Upper lobe of left lung (tissue), 6 donors: ENCODE results near the gene PNMA8A. TPM values are rescaled to one million over a fixed set of nuclear protein-coding genes. Genes with fewer than 3 reads are reported as not detected.
A peak's percentile ranks its signal among the peaks of the same experiment; 100 is the strongest.

Experiments used
- ATAC-seq, 2 donors: fragments of 200-7000 bp; cut with Tn5 transposase; one replicate each; pipeline ENCODE4 v1.9.1; 2022; ENCODE audit warnings: mild to moderate bottlenecking in 2 of 2, moderate library complexity in 2 of 2; ENCODE audit not compliant: low FRiP score in 2 of 2
- DNase-seq, 2 donors: peaks; one replicate each; pipeline ENCODE4 v3.0.0-alpha.2; 2019 to 2020
- H3K27ac ChIP-seq, 4 donors: fragments of 200-600 bp; sonication (generic); one replicate each; pipeline ENCODE4 v1.5.1; 2016 to 2019
- H3K27me3 ChIP-seq, 4 donors: fragments of 200-600 bp; sonication (generic); one replicate each; pipeline ENCODE4 v1.5.1; 2017 to 2019
- H3K36me3 ChIP-seq, 4 donors: fragments of 200-600 bp; sonication (generic); one replicate each; pipeline ENCODE4 v1.5.1; 2016 to 2019
- H3K4me1 ChIP-seq, 4 donors: fragments of 200-600 bp; sonication (generic); one replicate each; pipeline ENCODE4 v1.5.1; 2018 to 2019
- H3K4me3 ChIP-seq, 4 donors: fragments of 200-600 bp; sonication (generic); one replicate each; pipeline ENCODE4 v1.5.1; 2017 to 2019; ENCODE audit warnings: mild to moderate bottlenecking in 2 of 4, moderate library complexity in 1 of 4
- H3K9me3 ChIP-seq, 4 donors: fragments of 200-600 bp; sonication (generic); one replicate each; pipeline ENCODE4 v1.5.1; 2018 to 2019
- CTCF ChIP-seq, 6 experiments: fragments of 450-650 bp in 4 of 6; fragments of 200-600 bp in 2 of 6; sonication (generic) in 2 of 6; IDR thresholded peaks; one replicate each; pipeline ENCODE4 v1.5.1; 2016 to 2019; ENCODE audit warnings: antibody characterized with exemption in 6 of 6
- EP300 ChIP-seq, 4 donors: sonication (generic); formaldehyde crosslinking; IDR thresholded peaks; one replicate each; pipeline ENCODE4 v1.5.1; 2017; ENCODE audit warnings: antibody characterized with exemption in 4 of 4, control low read depth in 2 of 4
- POLR2A ChIP-seq, 4 donors: fragments of 450-650 bp; IDR thresholded peaks; one replicate each; pipeline ENCODE4 v1.5.1; 2016 to 2017; ENCODE audit warnings: antibody characterized with exemption in 4 of 4, mild to moderate bottlenecking in 2 of 4
- POLR2AphosphoS5 ChIP-seq, 2 donors: sonication (generic); formaldehyde crosslinking; IDR thresholded peaks; one replicate each; pipeline ENCODE4 v1.5.1; 2017; ENCODE audit warnings: antibody characterized with exemption in 2 of 2
- WGBS, 2 donors: methylation state at CpG; one replicate each; pipeline ENCODE4 v1.1.5; 2017 to 2018; 5-methylcytosine and 5-hydroxymethylcytosine counted together
- total RNA-seq, 6 donors: library from RNA; depleted of rRNA in 4 of 6; stranded (reverse); fragments of >200 nt in 4 of 6; gene quantifications; one replicate each; pipeline versions ENCODE4 v1.1.0 to v1.2.1, GENCODE V29; 2016 to 2021
- donor health status: DM: no; HTN: no; CAD: no; lungs with moderate emphysema.
- donor health status: DM: no; HTN: yes; CAD: no; lungs with severe emphysema.

The PNMA8A gene
- total RNA-seq, 6 donors from 2014 or later, result 0.61 to 4.8 (median 2.2) TPM

GRCh38 chr19:46426035-46426505, 45.3 kb downstream of the PNMA8A start:
- Histone ChIP-seq H3K36me3 (no peaks in the 10 kb centered on the region), H3K4me1 (peaks cover 0 to 22% (median 11%) of the 10 kb centered on the region in 4 donors), H3K9me3 (no peaks in the 10 kb centered on the region), H3K4me3 (peak overlapping the region in 3 of 4 donors; percentile 45 to 54 (median 50)), H3K27me3 (peaks cover 0 to 3% (median 0%) of the 10 kb centered on the region in 4 donors), H3K27ac (peak overlapping the region in 2 of 4 donors; percentile 18 to 55)
- TF ChIP-seq POLR2AphosphoS5 (IDR thresholded peaks at IDR 0.05) (no peak), EP300 (IDR thresholded peaks at IDR 0.05) (no peak), CTCF (IDR thresholded peaks at IDR 0.05) (no peak), POLR2A (IDR thresholded peaks at IDR 0.05) (no peak)
- DNase-seq (peak in 1 of 2 donors; percentile 32), ATAC-seq (peak; percentile 5 to 42)
- 5 to 10% methylated on average over 8 to 10 of the region's 10 CpGs for WGBS, 2 donors

DNA sequence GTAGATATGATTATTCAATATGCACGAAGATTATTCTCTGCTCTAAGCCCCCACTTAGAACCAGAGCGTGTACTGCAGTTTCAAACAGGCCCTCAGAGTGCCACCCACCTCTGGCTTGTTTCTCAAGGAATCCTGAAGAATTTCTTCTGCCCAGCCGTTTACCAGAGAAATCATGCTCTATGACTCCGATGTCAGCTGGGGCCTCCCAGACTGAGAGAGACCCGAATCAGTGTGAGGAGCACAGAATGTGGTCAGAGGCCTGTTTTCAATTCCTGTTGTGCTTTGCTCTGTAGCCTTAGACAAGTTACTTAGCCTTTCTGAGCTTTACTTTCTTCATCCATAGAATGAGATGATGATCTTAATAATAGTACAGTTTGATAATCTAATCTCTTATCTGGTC, 48.2 kb downstream of the PNMA8A start:
- Histone ChIP-seq H3K4me1 (peaks cover 0 to 11% (median 5%) of the 10 kb centered on the region in 4 donors), H3K36me3 (no peaks in the 10 kb centered on the region), H3K4me3 (no peak overlapping the region), H3K27ac (no peak overlapping the region), H3K9me3 (no peaks in the 10 kb centered on the region), H3K27me3 (peaks cover 0 to under 1% (median 0%) of the 10 kb centered on the region in 4 donors)
- 67 to 75% methylated on average over 5 of the region's 5 CpGs for WGBS, 2 donors
- no peak for TF ChIP-seq POLR2A (IDR thresholded peaks at IDR 0.05)
- ATAC-seq (no peak), DNase-seq (no peak)

- Histone ChIP-seq H3K4me1 (peaks cover 0 to 11% (median 5%) of the 10 kb centered on the region in 4 donors), H3K9me3 (no peaks in the 10 kb centered on the region), H3K36me3 (no peaks in the 10 kb centered on the region), H3K27ac (no peak overlapping the region), H3K27me3 (no peaks in the 10 kb centered on the region), H3K4me3 (no peak overlapping the region)
- ATAC-seq, result no peak
- WGBS, 2 donors, result 69 to 78% methylated on average over 2 of the region's 2 CpGs
- no peak for DNase-seq
- TF ChIP-seq POLR2AphosphoS5 (IDR thresholded peaks at IDR 0.05) (no peak), EP300 (IDR thresholded peaks at IDR 0.05) (no peak), POLR2A (IDR thresholded peaks at IDR 0.05) (no peak), CTCF (IDR thresholded peaks at IDR 0.05) (no peak)
Measured at GRCh38 chr19:46422344-46422743, 49.0 kb downstream of the PNMA8A start.

GRCh38 chr19:46420056-46420455, 51.3 kb downstream of the PNMA8A start:
- Histone ChIP-seq H3K4me1 (peaks cover 0 to 12% (median 8%) of the 10 kb centered on the region in 4 donors), H3K27ac (no peak overlapping the region), H3K36me3 (no peaks in the 10 kb centered on the region), H3K9me3 (no peaks in the 10 kb centered on the region), H3K27me3 (peaks cover 0 to 11% (median 0%) of the 10 kb centered on the region in 4 donors), H3K4me3 (no peak overlapping the region)
- DNase-seq, result no peak
- 80 to 89% methylated on average over 7 of the region's 7 CpGs for whole genome bisulfite sequencing, 2 donors
- TF ChIP-seq CTCF (IDR thresholded peaks at IDR 0.05) (no peak), EP300 (IDR thresholded peaks at IDR 0.05) (no peak)
- ATAC-seq, result no peak

Other genes with a start within 250 kb of the PNMA8A start
- not detected for gene IGFL1, start 241.8 kb downstream of the PNMA8A start, total RNA-seq
- 1,000 to 10,000 TPM in 1 of 6 donors, 100 to 1,000 TPM in 1, 10 to 100 TPM in 4; 42.3 to 1,057 (median 61.3) TPM for gene HIF3A, start 174.5 kb downstream of the PNMA8A start, total RNA-seq
- 100 to 1,000 TPM in 1 of 6 donors, 10 to 100 TPM in 5; 54.7 to 120 (median 66.0) TPM for gene PPP5C, start 124.5 kb downstream of the PNMA8A start, total RNA-seq
- 10 to 100 TPM in 2 of 6 donors, 1 to 10 TPM in 4; 6.0 to 14.3 (median 8.3) TPM for gene CCDC8, start 58.0 kb downstream of the PNMA8A start, total RNA-seq
- gene PNMA8C, start 42.6 kb downstream of the PNMA8A start, total RNA-seq, result under 1 TPM in 2 of 6 donors, not detected in 4; under 0.01 to 0.27 TPM
- 1 to 10 TPM in 4 of 6 donors, under 1 TPM in 2; 0.39 to 2.7 (median 1.6) TPM for gene PNMA8B, start 24.3 kb upstream of the PNMA8A start, total RNA-seq
- gene CALM3, start 129.8 kb upstream of the PNMA8A start, total RNA-seq, result 100 to 1,000 TPM in 4 of 6 donors, 10 to 100 TPM in 2; 74.4 to 176 (median 123) TPM
- gene PTGIR, start 153.5 kb upstream of the PNMA8A start, total RNA-seq, result 10 to 100 TPM in 3 of 6 donors, 1 to 10 TPM in 3; 6.4 to 26.0 (median 11.1) TPM
- not detected for gene GNG8, start 164.6 kb upstream of the PNMA8A start, total RNA-seq
- gene DACT3, start 189.6 kb upstream of the PNMA8A start, total RNA-seq, result 10 to 100 TPM in 2 of 6 donors, 1 to 10 TPM in 4; 1.8 to 12.0 (median 4.0) TPM
- 10 to 100 TPM; 25.2 to 65.4 (median 50.3) TPM for gene PRKD2, start 245.6 kb upstream of the PNMA8A start, total RNA-seq